Activated CD8-positive, alpha-beta memory T cell treated with anti-CD3 and anti-CD28 coated beads, Interleukin-2, amount 10 ng/mL, durations not matched to agents 7 days and 5 days (primary cell): ENCODE data around the gene THTPA. TPM values are rescaled to one million over a fixed set of nuclear protein-coding genes. Genes with fewer than 3 reads are reported as not detected.
A peak's percentile ranks its signal among the peaks of the same experiment; 100 is the strongest.
"Not testable (repeated sequence)": the region's sequence is repeated elsewhere in the genome, so short reads cannot be mapped to it uniquely, and the experiment has no call there.

Experiments
- ATAC-seq: fragments of 150-1000 bp; cut with Tn5 transposase; one replicate; pipeline ENCODE4 v1.10.0; 2021; ENCODE audit warnings: moderate library complexity
- CTCF ChIA-PET: fragments of 350-600 bp; sonication (Branson Sonifier 250); formaldehyde crosslinking; loops from one replicate; lab custom pipeline; 2021; ENCODE audit warnings: antibody characterized with exemption; lab: Charles Lee
- DNase-seq: peaks from one replicate; pipeline ENCODE4 v3.0.0-alpha.2; 2020
- H3K27ac Mint-ChIP-seq: one replicate; pipeline ENCODE4 v1.8.0; 2021; ENCODE audit warnings: mild to moderate bottlenecking, mixed read lengths
- H3K27me3 Mint-ChIP-seq: one replicate; pipeline ENCODE4 v1.8.0; 2021; ENCODE audit warnings: mixed read lengths
- H3K36me3 Mint-ChIP-seq: one replicate; pipeline ENCODE4 v1.8.0; 2021; ENCODE audit warnings: mild to moderate bottlenecking, mixed read lengths
- H3K4me1 Mint-ChIP-seq: one replicate; pipeline ENCODE4 v1.8.0; 2021; ENCODE audit warnings: mixed read lengths
- H3K4me3 Mint-ChIP-seq: one replicate; pipeline ENCODE4 v1.8.0; 2021; ENCODE audit warnings: mild to moderate bottlenecking, moderate library complexity, mixed read lengths
- H3K9me3 Mint-ChIP-seq: one replicate; pipeline ENCODE4 v1.8.0; 2022; ENCODE audit warnings: low read depth, mixed read lengths
- total RNA-seq, 2 experiments: library from RNA; stranded (reverse); gene quantifications; one replicate each; pipeline ENCODE4 v1.2.3, GENCODE V29; 2021

THTPA gene
- total RNA-seq, 2 experiments from 2014 or later = 13.5 to 15.6 TPM

DNA sequence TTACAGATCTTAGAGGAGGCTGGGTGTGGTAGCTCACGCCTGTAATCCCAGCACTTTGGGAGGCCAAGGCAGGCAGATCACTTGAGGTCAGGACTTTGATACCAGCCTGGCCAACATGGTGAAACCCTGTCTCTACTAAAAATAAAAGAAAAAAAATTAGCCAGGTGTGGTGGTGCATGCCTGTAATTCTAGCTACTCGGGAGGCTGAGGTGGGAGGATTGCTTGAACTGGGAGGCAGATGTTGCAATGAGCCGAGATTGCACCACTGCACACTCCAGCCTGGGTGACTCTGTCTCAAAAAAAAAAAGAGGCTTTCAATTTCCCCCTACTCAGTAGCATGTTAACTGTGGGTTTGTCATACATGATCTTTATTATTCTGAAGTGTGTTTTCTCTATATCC is 38.1 kb downstream of the THTPA start:
- not testable (repeated sequence) for H3K4me1 Mint-ChIP-seq, H3K27ac Mint-ChIP-seq, H3K9me3 Mint-ChIP-seq, DNase-seq, H3K4me3 Mint-ChIP-seq, ATAC-seq, H3K36me3 Mint-ChIP-seq, H3K27me3 Mint-ChIP-seq
- CTCF ChIA-PET = interaction anchor here (1.1 kb wide), 1 partner anchor 37 kb away, joined by 3 read pairs; no protein-coding TSS in a partner anchor

GRCh38 chr14:23600322-23600707 is 44.2 kb downstream of the THTPA start:
- Mint-ChIP-seq H3K36me3 (peaks cover 2% of the 10 kb centered on the region), H3K4me3 (no peak overlapping the region), H3K9me3 (peaks cover 5% of the 10 kb centered on the region), H3K27ac (no peak overlapping the region), H3K4me1 (peaks cover 14% of the 10 kb centered on the region), H3K27me3 (no peaks in the 10 kb centered on the region)
- ATAC-seq (no peak), DNase-seq (no peak)
- CTCF ChIA-PET = interaction anchor here (1.1 to 2.8 kb wide), 4 partner anchors 11 to 127 kb away, joined by 3 to 10 read pairs (median 7); no protein-coding TSS in a partner anchor

GRCh38 chr14:23600806-23601205 is 44.7 kb downstream of the THTPA start:
- no peak for ATAC-seq

DNA sequence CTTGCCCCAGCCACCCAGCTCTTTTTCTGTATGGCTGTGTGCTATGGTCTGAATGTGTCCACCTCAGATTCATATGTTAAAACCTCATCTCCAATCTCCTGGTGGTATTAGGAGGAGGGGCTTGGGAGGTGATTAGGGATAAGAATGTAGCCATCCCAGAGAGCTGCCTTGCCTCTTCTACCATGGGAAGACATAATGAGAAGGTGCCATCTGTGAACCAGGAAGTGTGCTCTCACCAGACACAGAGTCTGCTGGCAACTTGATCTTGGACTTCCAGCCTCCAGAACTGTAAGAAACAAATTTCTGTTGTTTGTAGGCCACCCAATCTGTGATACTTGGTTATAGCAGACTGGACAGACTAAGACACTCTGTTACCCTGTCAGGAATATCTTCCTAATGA is 45.4 kb downstream of the THTPA start:
- CTCF ChIA-PET = interaction anchor here (1.1 to 2.8 kb wide), 4 partner anchors 9 to 30 kb away, joined by 3 to 10 read pairs (median 8); no protein-coding TSS in a partner anchor
- Mint-ChIP-seq H3K27ac (no peak overlapping the region), H3K36me3 (peaks cover 2% of the 10 kb centered on the region), H3K4me3 (no peak overlapping the region), H3K9me3 (peaks cover 5% of the 10 kb centered on the region), H3K4me1 (peaks cover 25% of the 10 kb centered on the region), H3K27me3 (no peaks in the 10 kb centered on the region)
- no peak for DNase-seq
- ATAC-seq = no peak

More at GRCh38 chr14:23600806-23601205, 44.7 kb downstream of the THTPA start:
- Mint-ChIP-seq H3K9me3 (peaks cover 5% of the 10 kb centered on the region), H3K27ac (no peak overlapping the region), H3K4me3 (no peak overlapping the region), H3K4me1 (peaks cover 18% of the 10 kb centered on the region), H3K27me3 (no peaks in the 10 kb centered on the region), H3K36me3 (peaks cover 2% of the 10 kb centered on the region)
- CTCF ChIA-PET = interaction anchor here (1.1 to 2.8 kb wide), 4 partner anchors 10 to 127 kb away, joined by 3 to 10 read pairs (median 7); no protein-coding TSS in a partner anchor
- DNase-seq = no peak

- Mint-ChIP-seq H3K4me3 (no peak overlapping the region), H3K27me3 (no peaks in the 10 kb centered on the region), H3K9me3 (peaks cover 5% of the 10 kb centered on the region), H3K4me1 (peaks cover 29% of the 10 kb centered on the region), H3K36me3 (peaks cover 2% of the 10 kb centered on the region), H3K27ac (no peak overlapping the region)
- DNase-seq (no peak), ATAC-seq (no peak)
- CTCF ChIA-PET = interaction anchor here (1.1 to 2.8 kb wide), 4 partner anchors 9 to 30 kb away, joined by 3 to 10 read pairs (median 8); no protein-coding TSS in a partner anchor
Observed at GRCh38 chr14:23601845-23602180, 45.7 kb downstream of the THTPA start.

GRCh38 chr14:23602181-23603095 is 46.4 kb downstream of the THTPA start:
- H3K9me3 Mint-ChIP-seq = peaks cover 5% of the 10 kb centered on the region
- H3K4me3 Mint-ChIP-seq = no peak overlapping the region
- DNase-seq (no peak), ATAC-seq (no peak)
- H3K4me1 Mint-ChIP-seq = peaks cover 35% of the 10 kb centered on the region
- peaks cover 2% of the 10 kb centered on the region for H3K36me3 Mint-ChIP-seq
- H3K27me3 Mint-ChIP-seq = no peaks in the 10 kb centered on the region
- no peak overlapping the region for H3K27ac Mint-ChIP-seq
- CTCF ChIA-PET = interaction anchor here (0.9 to 2.8 kb wide), 5 partner anchors 8 to 30 kb away, joined by 3 to 10 read pairs (median 5); no protein-coding TSS in a partner anchor

GRCh38 chr14:23603103-23603502 is 47.0 kb downstream of the THTPA start:
- no peak for DNase-seq
- peaks cover 35% of the 10 kb centered on the region for H3K4me1 Mint-ChIP-seq
- no peaks in the 10 kb centered on the region for H3K27me3 Mint-ChIP-seq
- CTCF ChIA-PET = interaction anchor here (0.9 to 1.6 kb wide), 4 partner anchors 8 to 29 kb away, joined by 3 to 5 read pairs (median 3); no protein-coding TSS in a partner anchor
- no peak for ATAC-seq
- H3K4me3 Mint-ChIP-seq = no peak overlapping the region
- peaks cover 2% of the 10 kb centered on the region for H3K36me3 Mint-ChIP-seq
- peaks cover 5% of the 10 kb centered on the region for H3K9me3 Mint-ChIP-seq
- no peak overlapping the region for H3K27ac Mint-ChIP-seq

GRCh38 chr14:23604148-23604547 is 48.1 kb downstream of the THTPA start:
- CTCF ChIA-PET = interaction anchor here (1.6 kb wide), 1 partner anchor 13 kb away, joined by 3 read pairs; no protein-coding TSS in a partner anchor
- no peak overlapping the region for H3K27ac Mint-ChIP-seq
- peaks cover 8% of the 10 kb centered on the region for H3K9me3 Mint-ChIP-seq
- H3K4me3 Mint-ChIP-seq = no peak overlapping the region
- H3K27me3 Mint-ChIP-seq = no peaks in the 10 kb centered on the region
- DNase-seq (no peak), ATAC-seq (no peak)
- peaks cover 8% of the 10 kb centered on the region for H3K36me3 Mint-ChIP-seq
- H3K4me1 Mint-ChIP-seq = peaks cover 41% of the 10 kb centered on the region

DNA sequence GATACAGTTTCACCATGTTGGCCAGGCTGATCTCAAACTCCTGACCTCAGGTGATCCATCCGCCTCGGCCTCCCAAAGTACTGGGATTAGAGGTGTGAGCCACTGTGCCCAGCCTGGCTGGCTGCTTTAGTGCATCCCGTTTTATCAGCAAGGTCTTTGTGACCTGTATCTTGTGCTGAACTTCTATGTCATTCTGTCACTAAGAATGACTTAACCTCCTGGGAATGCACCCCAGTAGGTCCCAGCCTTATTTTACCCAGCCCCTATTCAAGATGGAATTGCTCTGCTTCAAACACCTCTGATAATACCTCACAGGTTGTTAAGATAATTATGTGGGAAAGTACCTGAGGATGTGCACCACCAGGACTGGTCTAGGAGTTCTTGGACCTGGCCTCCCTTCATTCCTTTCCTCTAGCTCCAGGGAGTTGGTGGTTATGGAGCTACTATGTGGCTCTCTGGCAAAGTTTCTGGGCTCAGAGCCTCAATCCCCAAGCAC is 48.7 kb downstream of the THTPA start:
- Mint-ChIP-seq H3K4me3 (no peak overlapping the region), H3K9me3 (peaks cover 7% of the 10 kb centered on the region), H3K36me3 (peaks cover 10% of the 10 kb centered on the region), H3K27me3 (no peaks in the 10 kb centered on the region), H3K27ac (no peak overlapping the region), H3K4me1 (peaks cover 46% of the 10 kb centered on the region)
- ATAC-seq = no peak
- CTCF ChIA-PET = interaction anchor here (1.6 to 4.2 kb wide), 4 partner anchors 14 to 27 kb away, joined by 3 to 26 read pairs (median 10); no protein-coding TSS in a partner anchor
- DNase-seq = no peak

GRCh38 chr14:23605931-23606585 is 50.0 kb downstream of the THTPA start:
- peak overlapping the region; percentile 88 for H3K27ac Mint-ChIP-seq
- DNase-seq = peak; percentile 51
- H3K4me3 Mint-ChIP-seq = peak overlapping the region; percentile 1
- H3K27me3 Mint-ChIP-seq = no peaks in the 10 kb centered on the region
- peaks cover 5% of the 10 kb centered on the region for H3K9me3 Mint-ChIP-seq
- H3K36me3 Mint-ChIP-seq = peaks cover 14% of the 10 kb centered on the region
- H3K4me1 Mint-ChIP-seq = peaks cover 60% of the 10 kb centered on the region
- CTCF ChIA-PET = interaction anchor here (0.7 to 4.2 kb wide), 8 partner anchors 9 to 484 kb away, joined by 3 to 26 read pairs (median 4); no protein-coding TSS in a partner anchor
- peak; percentile 79 for ATAC-seq

DNA sequence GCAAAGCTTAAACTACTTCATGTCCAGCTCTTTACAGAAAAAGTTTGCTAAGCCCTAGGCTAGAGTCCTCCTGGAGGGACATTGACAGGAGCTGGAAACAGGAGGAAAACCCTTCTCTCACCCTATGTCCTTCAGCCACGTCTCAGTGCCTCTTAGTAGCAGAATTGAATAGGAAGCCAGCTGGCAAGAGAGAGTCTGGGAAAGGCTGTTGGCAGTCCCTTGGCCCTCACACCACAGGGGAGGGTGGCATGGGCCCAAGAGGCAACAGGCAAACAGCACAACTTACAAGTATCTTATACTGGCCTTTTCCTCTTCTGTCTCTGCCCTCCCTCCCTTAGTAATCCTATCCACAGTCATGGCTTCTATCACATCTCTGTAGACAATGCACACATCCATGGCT is 52.4 kb downstream of the THTPA start:
- Mint-ChIP-seq H3K27ac (peak overlapping the region; percentile 8), H3K36me3 (peaks cover 16% of the 10 kb centered on the region), H3K4me1 (peaks cover 53% of the 10 kb centered on the region), H3K27me3 (no peaks in the 10 kb centered on the region), H3K9me3 (peaks cover 5% of the 10 kb centered on the region), H3K4me3 (no peak overlapping the region)
- ATAC-seq = no peak
- no peak for DNase-seq
- CTCF ChIA-PET = interaction anchor here (0.9 to 4.2 kb wide), 2 partner anchors 20 to 24 kb away, joined by 3 to 26 read pairs; no protein-coding TSS in a partner anchor

GRCh38 chr14:23609001-23609400 is 52.9 kb downstream of the THTPA start:
- Mint-ChIP-seq H3K4me1 (peaks cover 53% of the 10 kb centered on the region), H3K4me3 (no peak overlapping the region), H3K36me3 (peaks cover 16% of the 10 kb centered on the region), H3K9me3 (peaks cover 5% of the 10 kb centered on the region), H3K27me3 (no peaks in the 10 kb centered on the region), H3K27ac (peak overlapping the region; percentile 97)
- ATAC-seq = no peak
- DNase-seq = no peak
- CTCF ChIA-PET = interaction anchor here (4.2 kb wide), 1 partner anchor 23 kb away, joined by 26 read pairs; no protein-coding TSS in a partner anchor
